Stimulated activated CD4-positive, alpha-beta T cell treated with anti-CD3 and anti-CD28 coated beads, Interleukin-15, amount 100 ng/mL, for 24 hours (primary cell): ENCODE results near the gene RGS1.

ENCODE experiments used
- DNase-seq: peaks from one replicate; pipeline ENCODE4 v3.0.0-alpha.2; 2020

Gene RGS1

DNA sequence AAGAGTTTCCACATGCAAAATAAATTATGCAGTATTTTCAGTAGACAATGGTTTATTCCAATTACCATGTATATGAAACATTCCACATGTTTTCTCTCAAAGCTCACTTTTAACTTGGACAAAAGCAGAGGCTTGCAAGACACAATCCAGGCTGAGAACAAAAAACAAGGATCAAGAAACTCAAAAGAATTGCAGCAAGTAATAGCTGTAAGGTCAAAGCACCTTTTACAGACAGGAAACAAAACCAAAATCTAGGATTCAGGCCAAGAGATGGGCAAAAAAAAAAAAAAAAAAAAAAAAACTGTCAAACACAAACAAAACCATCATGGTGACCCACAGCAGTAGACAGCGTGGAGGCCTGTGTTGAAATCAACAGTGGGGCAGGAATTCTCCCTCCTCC lies 9.3 kb downstream of the RGS1 start:
- DNase-seq = no peak

- no peak for DNase-seq
Observed at GRCh38 chr1:192587386-192588266, 12.1 kb downstream of the RGS1 start.

DNA sequence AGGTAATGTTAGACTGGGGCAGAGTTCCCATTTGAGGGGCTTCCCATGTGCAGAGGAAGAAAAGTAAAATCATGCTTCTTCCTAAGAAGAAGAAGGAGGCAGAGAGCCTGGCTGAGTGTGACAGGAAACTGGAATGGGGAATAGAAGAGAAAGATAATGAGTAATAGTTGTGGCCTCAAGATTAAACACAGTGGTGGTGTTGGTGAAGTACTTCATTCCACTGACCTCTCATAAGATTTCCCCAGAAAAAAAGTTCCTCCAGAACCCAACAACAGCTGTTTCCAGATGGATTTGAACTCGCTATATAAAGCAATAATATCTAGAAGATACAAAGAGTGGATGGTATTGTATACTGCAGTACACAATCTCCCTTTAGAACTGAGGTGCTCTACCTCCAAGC lies 13.0 kb downstream of the RGS1 start:
- DNase-seq = no peak

GRCh38 chr1:192589813-192590212 lies 14.2 kb downstream of the RGS1 start:
- DNase-seq = no peak

- DNase-seq = no peak
Observed at GRCh38 chr1:192592517-192592916, 16.9 kb downstream of the RGS1 start.

- DNase-seq = no peak
Observed at GRCh38 chr1:192592981-192593708, 17.6 kb downstream of the RGS1 start.

DNA sequence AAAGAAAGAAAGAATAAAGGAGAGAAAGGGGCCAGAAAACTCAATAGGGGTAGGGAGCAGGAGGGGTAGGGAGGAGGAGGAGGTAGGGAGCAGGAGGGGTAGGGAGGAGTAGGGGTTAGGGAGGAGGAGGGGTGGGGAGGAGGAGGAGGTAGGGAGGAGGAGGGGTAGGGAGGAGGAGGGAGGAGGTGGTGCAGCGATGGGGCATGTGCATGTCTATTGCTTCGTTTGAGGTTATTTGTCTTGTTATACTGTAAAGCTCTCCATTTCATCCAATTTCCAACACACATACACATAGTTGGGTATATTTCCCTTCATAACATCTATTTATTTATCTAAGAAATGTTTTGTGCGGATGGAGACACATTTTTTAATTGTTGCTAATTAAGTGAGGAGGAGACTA lies 19.7 kb downstream of the RGS1 start:
- no peak for DNase-seq

DNA sequence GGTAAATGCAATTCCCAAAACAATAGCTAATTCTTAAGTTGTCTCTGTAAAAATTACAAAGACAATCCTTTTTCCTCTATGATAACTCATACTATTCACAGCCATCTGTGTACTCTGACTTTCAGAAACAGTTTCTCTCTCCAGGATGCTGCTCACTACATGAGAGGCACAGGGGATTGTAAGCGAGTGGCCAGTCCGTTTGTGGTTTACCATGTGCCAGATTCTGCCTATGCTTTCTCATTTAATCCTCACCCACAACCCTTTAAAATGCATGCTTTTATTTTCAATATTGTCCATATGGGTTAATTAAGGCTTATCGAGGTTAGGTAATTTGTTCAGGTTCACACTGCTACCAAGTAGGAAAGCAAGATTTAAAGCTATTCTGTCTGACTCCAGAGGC lies 23.0 kb downstream of the RGS1 start:
- no peak for DNase-seq

GRCh38 chr1:192600275-192600674 lies 24.7 kb downstream of the RGS1 start:
- DNase-seq = no peak

DNA sequence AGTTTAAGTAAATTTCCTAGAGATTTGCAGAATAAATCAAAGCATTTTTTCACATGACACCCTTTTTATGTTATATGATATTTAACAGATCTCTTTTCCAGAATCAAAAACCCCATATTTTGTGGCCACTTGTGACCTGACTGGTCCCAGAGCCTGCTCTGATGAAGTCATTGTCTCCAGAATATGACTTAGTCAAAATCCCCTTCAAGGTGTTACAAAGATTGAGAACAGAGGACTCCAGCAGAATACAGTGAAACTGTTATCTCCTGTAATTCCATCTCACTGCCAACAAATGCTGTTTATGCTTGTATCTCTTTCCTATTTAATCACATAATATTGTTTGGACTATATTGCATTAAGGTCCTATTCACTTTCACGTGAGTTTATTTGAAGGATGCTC lies 25.6 kb downstream of the RGS1 start:
- DNase-seq = no peak

DNA sequence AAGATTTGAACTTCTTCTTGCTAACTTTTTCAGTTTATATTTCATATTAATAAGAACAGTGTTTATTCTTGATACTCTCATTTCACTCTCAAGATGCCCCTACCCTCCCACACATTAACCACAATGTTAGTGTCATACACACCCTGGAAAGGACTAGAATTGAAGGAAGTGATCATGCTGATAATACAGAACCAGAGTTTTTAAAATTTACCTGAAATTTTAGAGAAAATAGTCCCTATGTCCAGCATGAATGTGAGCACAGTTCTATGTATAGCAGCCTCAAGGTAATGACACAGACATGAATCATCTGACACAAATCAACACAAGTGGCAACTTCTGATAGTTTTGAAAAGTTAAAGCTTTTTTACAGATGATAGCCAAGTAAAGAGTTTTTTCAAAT lies 26.0 kb downstream of the RGS1 start:
- DNase-seq = no peak

GRCh38 chr1:192602757-192603156 lies 27.2 kb downstream of the RGS1 start:
- DNase-seq = no peak

DNA sequence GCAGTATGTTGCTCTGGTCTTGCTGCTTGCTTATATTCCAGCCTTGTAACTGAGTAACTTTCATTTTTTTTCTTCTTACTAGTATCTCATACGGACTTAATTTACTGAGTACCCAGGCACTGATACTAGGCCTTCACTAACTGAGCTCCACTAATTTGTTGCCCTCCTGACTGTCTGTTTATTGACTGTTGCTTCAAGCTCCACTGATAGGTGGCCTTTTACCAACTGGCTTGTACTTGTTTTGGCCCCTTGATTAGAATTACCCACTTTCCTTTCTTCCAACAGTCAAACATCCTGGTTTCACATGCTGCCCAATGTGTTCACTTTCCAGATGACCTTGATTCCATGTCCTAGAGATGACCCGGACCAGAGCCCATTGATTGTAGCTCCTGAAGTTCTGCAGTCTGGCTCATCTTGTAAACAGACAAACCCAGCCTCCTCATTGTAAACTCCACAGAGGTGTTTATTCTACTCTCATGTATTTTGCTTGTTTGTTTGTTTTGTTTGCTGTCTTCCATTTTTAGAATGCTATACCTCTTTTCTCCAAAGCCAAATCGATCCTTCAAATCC lies 27.7 kb downstream of the RGS1 start:
- DNase-seq = no peak

DNA sequence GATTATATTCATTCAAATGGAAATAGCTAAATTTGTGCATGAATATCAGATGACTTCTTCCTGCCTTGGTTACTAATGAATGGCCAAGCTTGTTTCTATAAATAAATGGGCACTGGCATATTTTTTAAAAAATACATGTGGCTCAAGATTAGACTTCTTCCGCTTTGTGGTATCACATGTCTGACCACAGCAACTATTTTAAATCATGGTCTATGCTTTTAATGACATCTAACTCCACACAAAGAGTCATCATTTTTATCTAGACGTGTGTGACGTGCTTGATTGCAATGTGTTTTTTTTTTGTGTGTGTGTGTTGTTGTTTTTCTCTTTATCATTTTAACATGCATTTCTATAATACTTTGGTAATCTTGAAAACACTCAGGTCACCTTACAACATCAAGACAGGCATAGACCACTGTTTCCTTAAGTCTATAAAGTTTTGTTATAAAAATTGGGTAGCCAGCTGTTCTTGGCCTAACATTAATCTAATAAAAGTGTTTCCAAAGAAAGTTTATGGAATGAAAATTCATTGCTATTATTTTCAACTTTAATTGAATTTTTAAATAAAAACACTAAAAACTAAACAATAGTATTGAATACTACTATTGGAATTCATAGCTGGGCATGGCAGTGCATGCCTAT lies 29.5 kb downstream of the RGS1 start:
- DNase-seq = no peak

- no peak for DNase-seq
Observed at GRCh38 chr1:192608671-192609070, 33.1 kb downstream of the RGS1 start.

DNA sequence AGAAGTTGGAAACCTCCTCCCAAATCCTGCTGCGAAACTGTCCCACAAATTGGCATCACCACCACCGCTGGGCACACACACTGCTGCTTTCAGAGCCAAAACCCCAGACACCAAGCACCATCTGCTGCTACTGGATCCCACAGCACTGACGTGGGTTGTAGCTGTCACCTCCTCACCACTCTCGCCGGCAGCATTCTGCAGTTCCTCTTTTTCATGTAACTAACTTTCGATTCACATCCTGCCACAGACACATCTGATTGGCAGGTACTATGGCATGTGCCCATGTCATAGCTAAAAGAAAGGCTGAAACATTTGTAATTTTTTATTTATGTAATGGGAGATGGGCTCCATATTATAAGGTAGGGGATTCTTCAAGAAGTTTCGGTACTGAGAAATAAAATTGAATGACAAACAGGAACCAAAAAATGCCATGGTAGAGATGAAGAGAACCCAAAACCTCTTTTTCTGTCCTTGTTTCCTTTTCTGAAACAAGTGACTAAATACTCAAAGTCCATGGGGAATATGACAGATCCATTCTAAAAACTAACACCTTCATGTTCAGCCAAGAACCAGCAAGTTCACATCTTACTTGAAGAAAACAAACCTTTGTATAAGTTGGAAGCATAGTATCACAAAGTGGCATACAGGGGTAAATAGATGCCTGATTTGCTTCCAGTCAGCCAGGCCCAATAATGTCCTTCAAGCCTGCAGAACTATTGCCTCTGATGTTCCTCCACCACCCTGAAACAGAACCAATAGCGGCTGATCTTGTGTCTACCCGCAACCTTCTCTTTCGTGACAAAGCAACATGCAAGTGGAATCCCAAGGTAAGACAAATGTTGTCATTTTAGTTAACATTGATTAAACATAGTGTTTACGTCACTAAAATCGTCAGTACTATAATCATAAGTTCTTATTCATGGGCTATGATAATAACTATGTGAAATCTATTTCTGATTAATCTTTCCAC lies 33.8 kb downstream of the RGS1 start:
- peak; percentile 56 for DNase-seq

- no peak for DNase-seq
Observed at GRCh38 chr1:192610112-192610889, 34.7 kb downstream of the RGS1 start.

DNA sequence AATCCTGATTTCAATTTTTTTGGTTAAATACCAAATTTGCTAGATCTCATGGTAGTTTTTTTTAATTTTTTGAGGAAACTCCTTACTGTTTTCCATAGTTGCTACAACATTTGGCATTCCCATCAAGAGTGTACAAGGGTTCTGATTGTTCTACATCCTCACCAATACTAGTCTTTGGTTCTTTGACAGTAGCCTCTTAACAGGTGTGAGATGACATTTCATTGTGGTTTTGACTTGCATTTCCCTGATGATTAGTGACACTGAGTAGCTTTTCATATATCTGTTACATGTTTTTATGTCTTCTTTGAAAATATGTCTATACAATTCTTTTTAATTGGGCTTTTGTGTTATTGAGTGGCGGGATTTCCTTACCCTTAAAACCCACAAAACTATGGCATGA lies 39.5 kb downstream of the RGS1 start:
- DNase-seq = no peak

DNA sequence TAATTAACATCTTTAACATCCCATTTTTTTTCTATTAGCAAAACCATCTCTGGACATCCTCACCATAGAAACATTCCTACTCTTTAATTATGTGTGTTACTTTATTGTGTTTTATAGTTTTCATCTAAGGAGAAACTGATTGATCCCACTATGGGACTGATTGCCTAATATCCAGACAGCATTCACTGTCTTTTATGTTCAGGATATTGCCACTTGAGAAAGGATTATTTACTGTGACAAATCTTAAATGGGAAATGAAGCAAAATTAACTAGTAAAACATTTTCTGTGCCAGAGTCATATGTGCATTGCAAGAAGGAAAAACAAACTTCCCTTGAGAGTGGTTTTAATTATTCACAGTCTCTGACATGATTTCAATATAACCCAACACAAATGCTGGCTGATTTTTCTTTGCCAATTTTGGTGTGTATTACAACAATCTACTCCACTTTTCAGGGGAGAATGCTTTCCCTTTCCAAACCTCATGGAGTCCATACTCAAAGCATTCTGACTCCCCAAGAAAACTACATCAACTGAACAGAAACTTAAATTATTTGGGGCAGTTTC lies 44.6 kb downstream of the RGS1 start:
- DNase-seq = no peak

DNA sequence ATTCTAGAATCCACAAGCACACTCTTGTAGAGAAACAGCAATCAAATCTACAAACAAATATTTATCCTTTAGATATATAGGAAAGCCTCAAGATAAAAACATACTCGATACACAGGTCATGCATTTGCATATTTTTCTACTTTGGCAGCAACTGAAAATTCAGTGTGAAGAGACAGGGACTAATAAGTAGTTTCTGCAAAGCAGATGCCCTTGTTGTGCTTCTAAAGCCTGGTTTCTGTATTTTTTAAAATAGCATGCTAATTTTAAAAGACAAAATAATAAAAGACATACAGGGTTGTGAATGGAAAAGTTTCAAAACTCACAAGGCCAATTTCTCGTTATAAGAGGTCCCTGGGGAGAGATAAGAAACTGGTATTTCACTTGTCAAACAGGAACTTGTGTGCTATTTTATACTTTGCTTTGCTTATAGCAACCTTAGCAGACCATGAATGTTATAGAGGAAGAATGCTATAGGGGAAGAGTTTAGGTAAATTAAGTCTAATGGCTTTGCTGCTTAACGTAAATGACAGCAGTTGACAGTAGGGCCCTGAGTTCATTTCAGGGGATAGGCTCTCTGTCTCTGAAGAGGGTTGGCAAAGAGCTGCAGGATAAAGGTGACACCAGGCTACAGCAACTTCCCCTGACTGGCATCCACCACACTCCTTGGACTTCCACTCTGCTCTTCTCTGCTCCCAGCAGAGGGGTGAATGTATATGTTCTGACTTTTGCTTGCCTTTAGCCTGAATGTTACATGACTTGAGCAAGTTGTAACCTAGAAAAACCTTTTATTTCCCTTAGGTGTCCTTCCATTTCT lies 51.0 kb downstream of the RGS1 start:
- no peak for DNase-seq
